B cell (primary cell): Measurements from ENCODE around the gene BACH2. TPM values are rescaled to one million over a fixed set of nuclear protein-coding genes. Genes with fewer than 3 reads are reported as not detected.

Experiments
- ATAC-seq: fragments of 200-7000 bp; cut with Tn5 transposase; one replicate; pipeline ENCODE4 v1.10.0; 2021; ENCODE audit warnings: low read depth, mild to moderate bottlenecking, moderate number of reproducible peaks, moderate library complexity
- CTCF ChIA-PET: fragments of 350-600 bp; sonication (Branson Sonifier 250); formaldehyde crosslinking; loops from one replicate; lab custom pipeline; 2021; ENCODE audit warnings: antibody characterized with exemption, inconsistent platforms; lab: Charles Lee
- POLR2A ChIA-PET: fragments of 350-600 bp; sonication (Branson Sonifier 250); formaldehyde crosslinking; loops from one replicate; lab custom pipeline; 2021; ENCODE audit warnings: antibody characterized with exemption; lab: Charles Lee
- DNase-seq: peaks from one replicate; pipeline ENCODE4 v3.0.0; 2013
- H2AFZ ChIP-seq: 2 replicates; pipeline ENCODE4 v1.6.1; 2012; ENCODE audit warnings: mild to moderate bottlenecking, low read depth, low read length; ENCODE audit not compliant: insufficient read depth, poor library complexity, severe bottlenecking
- H3K27ac ChIP-seq, 2 donors: 1 replicate in 1 of 2; 2 replicates in 1 of 2; pipeline ENCODE4 v1.5.1; 2012 to 2013; ENCODE audit warnings: low read length in 2 of 2, mild to moderate bottlenecking in 2 of 2, moderate library complexity in 1 of 2
- H3K27me3 ChIP-seq, 4 experiments: fragments of 200-600 bp in 1 of 4; sonication (generic) in 1 of 4; replicated peaks in 1 of 4; 1 replicate in 2 of 4; 2 replicates in 2 of 4; pipeline versions ENCODE4 v1.6.1 to v1.7.0; 2013 to 2016; ENCODE audit warnings: low read length in 3 of 4, mild to moderate bottlenecking in 2 of 4, mixed read lengths in 1 of 4, moderate library complexity in 1 of 4; ENCODE audit not compliant: insufficient read depth in 4 of 4, control insufficient read depth in 3 of 4; ENCODE audit errors: control extremely low read depth in 1 of 4
- H3K36me3 ChIP-seq, 2 experiments: replicated peaks in 1 of 2; 1 replicate in 1 of 2; 2 replicates in 1 of 2; pipeline versions ENCODE4 v1.6.1 to v1.7.1; 2013; ENCODE audit warnings: low read length in 1 of 2; ENCODE audit not compliant: insufficient read depth in 2 of 2, control insufficient read depth in 1 of 2; ENCODE audit errors: control extremely low read depth in 1 of 2, extremely low read depth in 1 of 2
- H3K4me1 ChIP-seq, 2 donors: fragments of 200-600 bp in 1 of 2; sonication (generic) in 1 of 2; 1 replicate in 1 of 2; 2 replicates in 1 of 2; pipeline versions ENCODE4 v1.5.1 to v1.6.1; 2013 to 2017; ENCODE audit warnings: low read length in 2 of 2; ENCODE audit not compliant: control insufficient read depth in 2 of 2, insufficient read depth in 2 of 2
- H3K4me2 ChIP-seq: replicated peaks from 2 replicates; pipeline ENCODE3; 2012; ENCODE audit warnings: mild to moderate bottlenecking, low read depth, low read length; ENCODE audit not compliant: poor library complexity, severe bottlenecking
- H3K4me3 ChIP-seq, 5 experiments: fragments of 200-600 bp in 1 of 5; sonication (generic) in 1 of 5; 1 replicate in 3 of 5; 2 replicates in 2 of 5; pipeline versions ENCODE4 v1.5.1 to v1.7.0; 2011 to 2016; ENCODE audit warnings: low read length in 4 of 5, mild to moderate bottlenecking in 4 of 5, low read depth in 2 of 5, control low read depth in 1 of 5, moderate library complexity in 1 of 5; ENCODE audit not compliant: insufficient read depth in 1 of 5; ENCODE audit errors: control extremely low read depth in 1 of 5, extremely low read depth in 1 of 5
- H3K79me2 ChIP-seq: fragments of 200-600 bp; sonication (generic); one replicate; pipeline ENCODE4 v1.6.0; 2016; ENCODE audit warnings: low read length; ENCODE audit not compliant: control insufficient read depth, insufficient read depth
- H3K9ac ChIP-seq: fragments of 200-600 bp; sonication (generic); 2 replicates; pipeline ENCODE4 v1.6.1; 2017; ENCODE audit warnings: mild to moderate bottlenecking, low read length, moderate library complexity
- H3K9me3 ChIP-seq, 3 donors: one replicate each; pipeline versions ENCODE4 v1.6.1 to v1.7.1; 2013; ENCODE audit warnings: low read length in 2 of 3; ENCODE audit not compliant: control insufficient read depth in 2 of 3, insufficient read depth in 1 of 3; ENCODE audit errors: control extremely low read depth in 1 of 3
- H4K20me1 ChIP-seq: 2 replicates; pipeline ENCODE4 v1.6.0; 2012; ENCODE audit warnings: mild to moderate bottlenecking, low read length; ENCODE audit not compliant: insufficient read depth, control insufficient read depth, poor library complexity, severe bottlenecking
- H3K27ac Mint-ChIP-seq: one replicate; pipeline ENCODE4 v1.8.0; 2021; ENCODE audit warnings: mixed read lengths
- H3K27me3 Mint-ChIP-seq: one replicate; pipeline ENCODE4 v1.8.0; 2021; ENCODE audit warnings: mixed read lengths
- H3K4me1 Mint-ChIP-seq: one replicate; pipeline ENCODE4 v1.8.0; 2021; ENCODE audit warnings: mixed read lengths
- H3K4me3 Mint-ChIP-seq: one replicate; pipeline ENCODE4 v1.8.0; 2021; ENCODE audit warnings: mixed read lengths
- H3K9me3 Mint-ChIP-seq: one replicate; pipeline ENCODE4 v1.8.0; 2022; ENCODE audit warnings: mixed read lengths; ENCODE audit not compliant: insufficient read depth
- CTCF ChIP-seq: fragments of 200-600 bp; IDR thresholded peaks from one replicate; pipeline ENCODE4 v1.8.0; 2022; ENCODE audit warnings: antibody characterized with exemption, mild to moderate bottlenecking
- EZH2 ChIP-seq: IDR thresholded peaks from 2 replicates; pipeline ENCODE4 v1.6.1; 2012; ENCODE audit warnings: borderline replicate concordance, low read depth, mild to moderate bottlenecking, moderate library complexity, low read length; ENCODE audit not compliant: insufficient read depth, poor library complexity, severe bottlenecking
- WGBS: methylation state at CpG from one replicate; pipeline ENCODE4 v1.1.5; 2013; ENCODE audit warnings: missing lambda C conversion rate; ENCODE audit not compliant: insufficient coverage; 5-methylcytosine and 5-hydroxymethylcytosine counted together
- intact Hi-C: fragments of 100-400 bp; cut with micrococcal nuclease; formaldehyde crosslinking; loops from one replicate; pipeline ENCODE4 v1.10.0; 2022
- polyA plus RNA-seq: library from polyadenylated mRNA; depleted of rRNA; stranded (reverse); fragments of >200 nt; gene quantifications from 2 replicates; pipeline ENCODE4 v1.2.3, GENCODE V29; 2012
- total RNA-seq, 2 donors: library from RNA; stranded (reverse); fragments of 120-200 nt in 1 of 2; gene quantifications; 1 replicate in 1 of 2; 2 replicates in 1 of 2; pipeline versions ENCODE4 v1.2.3 to v1.2.4, GENCODE V29; 2013 to 2022

BACH2 gene
- total and polyA plus RNA-seq, 2 donors (not counting 1 experiment from before 2014, with no cell fraction given), result 41.1 to 235 TPM

- peaks cover 11% of the 10 kb centered on the region for H3K4me1 Mint-ChIP-seq
- CTCF ChIA-PET, result interaction anchor here (0.6 to 1.7 kb wide), 3 partner anchors 22 to 505 kb away, joined by 3 to 4 read pairs (median 4); no protein-coding TSS in a partner anchor
- POLR2A ChIA-PET, result no interaction called here
- H3K27ac Mint-ChIP-seq, result no peak overlapping the region
- H3K27me3 Mint-ChIP-seq, result no peaks in the 10 kb centered on the region
- Histone ChIP-seq H3K4me2 (no peak overlapping the region), H3K79me2 (peaks cover 56% of the 10 kb centered on the region), H3K9me3 (no peaks in the 10 kb centered on the region), H3K27ac (no peak overlapping the region), H3K4me1 (no peaks in the 10 kb centered on the region), H3K9ac (no peak overlapping the region), H2AFZ (no peak overlapping the region), H3K36me3 (peaks cover 0 to 39% of the 10 kb centered on the region in 2 experiments), H3K4me3 (no peak overlapping the region), H3K27me3 (no peaks in the 10 kb centered on the region), H4K20me1 (peaks cover 71% of the 10 kb centered on the region)
- H3K4me3 Mint-ChIP-seq, result no peak overlapping the region
- TF ChIP-seq EZH2 (no peak), CTCF (no peak)
- H3K9me3 Mint-ChIP-seq, result no peaks in the 10 kb centered on the region
- DNase-seq (no peak), ATAC-seq (no peak)
- 100% methylated on average over 2 of the region's 12 CpGs for WGBS
- intact Hi-C loops, result no loop called here
Measured at GRCh38 chr6:89975991-89976693, 320.5 kb downstream of the BACH2 start.

GRCh38 chr6:89975366-89975765 lies 321.3 kb downstream of the BACH2 start:
- Mint-ChIP-seq H3K9me3 (no peaks in the 10 kb centered on the region), H3K27me3 (no peaks in the 10 kb centered on the region), H3K4me3 (no peak overlapping the region), H3K27ac (no peak overlapping the region), H3K4me1 (peaks cover 10% of the 10 kb centered on the region)
- Histone ChIP-seq H3K36me3 (peaks cover 0 to 41% of the 10 kb centered on the region in 2 experiments), H3K9ac (no peak overlapping the region), H2AFZ (no peak overlapping the region), H3K79me2 (peaks cover 61% of the 10 kb centered on the region), H3K4me2 (no peak overlapping the region), H3K4me1 (no peaks in the 10 kb centered on the region), H3K27ac (peak overlapping the region in 1 of 2 donors; percentile 32), H3K9me3 (no peaks in the 10 kb centered on the region), H3K4me3 (no peak overlapping the region), H4K20me1 (peaks cover 78% of the 10 kb centered on the region), H3K27me3 (no peaks in the 10 kb centered on the region)
- DNase-seq (no peak), ATAC-seq (no peak)
- intact Hi-C loops, result no loop called here
- TF ChIP-seq EZH2 (no peak), CTCF (no peak)
- WGBS, result no CpG with 5 or more reads among the region's 1 CpG
- POLR2A ChIA-PET, result no interaction called here
- CTCF ChIA-PET, result interaction anchor here (0.9 to 1.1 kb wide), 3 partner anchors 11 to 203 kb away, joined by 3 to 4 read pairs (median 4); no protein-coding TSS in a partner anchor
